ENCODE data around the gene KIAA1549. TPM values are rescaled to one million over a fixed set of nuclear protein-coding genes. Genes with fewer than 3 reads are reported as not detected.
A peak's percentile ranks its signal among the peaks of the same experiment; 100 is the strongest.

Gene KIAA1549
- total RNA-seq, 4 donors from 2014 or later, result 0.27 to 2.8 (median 0.78) TPM

- TF ChIP-seq POLR2A (IDR thresholded peaks at IDR 0.05), result no peak
- no peak for TF ChIP-seq CTCF (IDR thresholded peaks at IDR 0.05)
- peak in 1 of 2 donors; percentile 8 for DNase-seq (ENCODE audit: low spot score in 2 of 2)
- intact Hi-C loops (cut with DNase I; ENCODE audit: low total_unique reads), result no loop called here
- no peak overlapping the region for H3K4me3 ChIP-seq (ENCODE audit: low read depth, poor library complexity, severe bottlenecking)
- WGBS, 2 donors, result 96 to 98% methylated on average over 4 of the region's 4 CpGs
Measured at GRCh38 chr7:138974103-138974502, 7.1 kb downstream of the KIAA1549 start.

- no peak overlapping the region for H3K4me3 ChIP-seq (ENCODE audit: low read depth, poor library complexity, severe bottlenecking)
- TF ChIP-seq CTCF (IDR thresholded peaks at IDR 0.05) (no peak), POLR2A (IDR thresholded peaks at IDR 0.05) (no peak)
- DNase-seq (ENCODE audit: low spot score in 2 of 2), result peak in 1 of 2 donors; percentile 72
- intact Hi-C loops (cut with DNase I; ENCODE audit: low total_unique reads), result no loop called here
- WGBS, 2 donors, result 80 to 91% methylated on average over 6 of the region's 6 CpGs
Measured at GRCh38 chr7:138970952-138971351, 10.2 kb downstream of the KIAA1549 start.

- WGBS, 2 donors, result 86 to 93% methylated on average over 5 to 7 of the region's 7 CpGs
- intact Hi-C loops (cut with DNase I; ENCODE audit: low total_unique reads), result no loop called here
- no peak overlapping the region for H3K4me3 ChIP-seq (ENCODE audit: low read depth, poor library complexity, severe bottlenecking)
- no peak for TF ChIP-seq POLR2A (IDR thresholded peaks at IDR 0.05)
- TF ChIP-seq CTCF (IDR thresholded peaks at IDR 0.05), result no peak
- DNase-seq (ENCODE audit: low spot score in 2 of 2), result peak in 1 of 2 donors; percentile 62
Measured at GRCh38 chr7:138970446-138970845, 10.7 kb downstream of the KIAA1549 start.

DNA sequence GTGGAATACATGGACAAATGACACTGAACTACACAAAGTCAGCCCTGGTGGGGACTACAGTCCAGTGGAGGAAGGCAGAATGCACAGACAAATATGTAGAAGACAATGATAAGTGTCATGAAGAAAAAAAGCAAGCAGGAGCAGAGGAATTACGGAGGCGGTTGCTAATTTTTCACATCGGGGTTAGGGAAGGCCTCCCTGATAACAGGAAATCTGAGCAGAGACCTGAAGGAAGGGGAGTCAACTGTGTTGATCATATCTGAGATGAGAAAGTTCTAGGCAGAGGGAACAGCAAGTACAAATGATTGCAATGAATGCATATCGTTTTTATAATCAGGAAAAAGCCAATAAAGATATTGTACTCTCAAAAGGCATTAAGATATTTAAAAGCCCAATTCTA, 14.0 kb downstream of the KIAA1549 start:
- no peak for DNase-seq (ENCODE audit: low spot score in 2 of 2)
- intact Hi-C loops (cut with DNase I; ENCODE audit: low total_unique reads), result no loop called here
- WGBS, 2 donors, result 70 to 71% methylated on average over 4 of the region's 4 CpGs
- H3K4me3 ChIP-seq (ENCODE audit: low read depth, poor library complexity, severe bottlenecking), result no peak overlapping the region
- no peak for TF ChIP-seq POLR2A (IDR thresholded peaks at IDR 0.05)
- no peak for TF ChIP-seq CTCF (IDR thresholded peaks at IDR 0.05)

DNA sequence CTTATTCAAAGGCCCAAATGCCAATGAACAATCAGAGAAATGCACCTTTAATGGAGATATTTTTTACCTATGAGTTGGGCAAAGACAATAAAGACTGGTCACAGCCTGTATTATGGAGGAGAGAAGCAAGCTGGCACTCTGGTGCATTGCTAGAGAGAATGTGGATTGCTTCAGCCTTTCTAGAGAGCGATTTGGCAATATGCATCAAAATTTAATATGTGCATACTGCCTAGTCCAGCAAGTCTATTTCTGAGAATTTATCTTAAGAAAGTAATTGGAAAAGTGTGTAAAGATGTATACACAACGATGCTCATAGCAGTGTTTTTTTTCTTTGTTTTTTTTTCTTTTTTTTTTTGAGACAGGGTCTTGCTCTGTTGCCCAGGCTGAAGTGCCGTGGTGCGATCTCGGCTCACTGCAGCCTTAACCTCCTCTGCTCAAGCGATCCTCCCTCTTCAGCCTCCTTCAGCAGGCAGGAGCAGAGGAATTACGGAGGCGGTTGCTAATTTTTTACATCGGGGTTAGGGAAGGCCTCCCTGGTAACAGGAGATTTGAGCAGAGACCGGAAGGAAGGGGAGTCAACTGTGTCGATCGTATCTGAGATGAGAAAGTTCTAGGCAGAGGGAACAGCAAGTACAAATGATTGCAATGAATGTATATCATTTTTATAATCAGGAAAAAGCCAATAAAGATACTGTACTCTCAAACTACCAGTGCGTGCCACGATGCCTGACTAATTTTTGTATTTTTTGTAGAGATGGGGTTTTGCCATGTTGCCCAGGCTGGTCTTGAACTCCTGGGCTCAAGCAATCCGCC, 16.4 kb downstream of the KIAA1549 start:
- whole genome bisulfite sequencing, 2 donors, result 88 to 89% methylated on average over 15 of the region's 15 CpGs
- H3K4me3 ChIP-seq (ENCODE audit: low read depth, poor library complexity, severe bottlenecking), result no peak overlapping the region
- TF ChIP-seq POLR2A (IDR thresholded peaks at IDR 0.05) (no peak), CTCF (IDR thresholded peaks at IDR 0.05) (no peak)
- peak in 1 of 2 donors; percentile 21 for DNase-seq (ENCODE audit: low spot score in 2 of 2)
- intact Hi-C loops (cut with DNase I; ENCODE audit: low total_unique reads), result no loop called here

All from lower leg skin (tissue), 4 donors.